Subcutaneous abdominal adipose tissue (tissue), 5 donors: ENCODE results near the gene MIA3.
"Not testable (repeated sequence)": the region's sequence is repeated elsewhere in the genome, so short reads cannot be mapped to it uniquely, and the experiment has no call there.

Experiments used
- H3K27ac ChIP-seq: one replicate; pipeline ENCODE4 v1.7.0; 2013; ENCODE audit warnings: low read depth, mild to moderate bottlenecking, inconsistent platforms, low read length, moderate library complexity
- H3K27me3 ChIP-seq, 5 donors: one replicate each; pipeline ENCODE4 v1.7.0; 2013; ENCODE audit warnings: low read length in 5 of 5, inconsistent platforms in 1 of 5; ENCODE audit not compliant: control insufficient read depth in 5 of 5, insufficient read depth in 4 of 5
- H3K36me3 ChIP-seq, 5 donors: one replicate each; pipeline ENCODE4 v1.7.0; 2013; ENCODE audit warnings: low read length in 5 of 5; ENCODE audit not compliant: control insufficient read depth in 5 of 5, insufficient read depth in 5 of 5
- H3K4me1 ChIP-seq, 5 donors: one replicate each; pipeline ENCODE4 v1.7.0; 2013; ENCODE audit warnings: low read length in 5 of 5, mild to moderate bottlenecking in 3 of 5, moderate library complexity in 1 of 5; ENCODE audit not compliant: control insufficient read depth in 5 of 5, insufficient read depth in 5 of 5
- H3K4me3 ChIP-seq, 5 donors: one replicate each; pipeline ENCODE4 v1.7.0; 2013; ENCODE audit warnings: low read length in 5 of 5, low read depth in 1 of 5
- H3K9ac ChIP-seq, 5 donors: one replicate each; pipeline ENCODE4 v1.7.0; 2013; ENCODE audit warnings: low read length in 5 of 5, mild to moderate bottlenecking in 4 of 5, moderate library complexity in 3 of 5
- H3K9me3 ChIP-seq, 5 donors: one replicate each; pipeline ENCODE4 v1.7.0; 2013; ENCODE audit warnings: low read length in 5 of 5; ENCODE audit not compliant: control insufficient read depth in 5 of 5
- donor health status: healthy.
- donor health status: healthy.
- donor health status: healthy.
- donor health status: healthy.
- donor health status: healthy.

The MIA3 gene

DNA sequence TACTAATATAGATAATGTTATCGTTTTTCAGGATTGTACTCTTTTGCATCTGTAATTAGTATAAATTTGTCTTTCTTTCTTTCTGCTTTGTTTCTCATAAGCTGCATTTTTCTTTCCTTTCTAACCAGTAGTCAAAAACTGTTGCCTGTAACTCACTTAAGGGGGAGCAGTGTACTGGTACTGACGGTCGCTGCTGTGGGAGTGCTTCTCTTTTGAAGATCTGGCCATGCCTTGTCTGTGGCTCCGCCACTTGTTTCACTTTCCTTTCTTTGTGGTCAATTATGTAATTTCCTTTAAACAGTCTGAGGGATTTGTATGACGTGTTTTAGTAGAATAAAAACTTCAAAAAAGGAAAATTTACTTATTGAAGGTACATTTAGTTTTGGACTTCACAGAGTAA is 37.0 kb downstream of the MIA3 start:
- H3K27me3 ChIP-seq, result no peaks in the 10 kb centered on the region
- H3K36me3 ChIP-seq, result peaks cover 78 to 90% (median 87%) of the 10 kb centered on the region in 5 donors

DNA sequence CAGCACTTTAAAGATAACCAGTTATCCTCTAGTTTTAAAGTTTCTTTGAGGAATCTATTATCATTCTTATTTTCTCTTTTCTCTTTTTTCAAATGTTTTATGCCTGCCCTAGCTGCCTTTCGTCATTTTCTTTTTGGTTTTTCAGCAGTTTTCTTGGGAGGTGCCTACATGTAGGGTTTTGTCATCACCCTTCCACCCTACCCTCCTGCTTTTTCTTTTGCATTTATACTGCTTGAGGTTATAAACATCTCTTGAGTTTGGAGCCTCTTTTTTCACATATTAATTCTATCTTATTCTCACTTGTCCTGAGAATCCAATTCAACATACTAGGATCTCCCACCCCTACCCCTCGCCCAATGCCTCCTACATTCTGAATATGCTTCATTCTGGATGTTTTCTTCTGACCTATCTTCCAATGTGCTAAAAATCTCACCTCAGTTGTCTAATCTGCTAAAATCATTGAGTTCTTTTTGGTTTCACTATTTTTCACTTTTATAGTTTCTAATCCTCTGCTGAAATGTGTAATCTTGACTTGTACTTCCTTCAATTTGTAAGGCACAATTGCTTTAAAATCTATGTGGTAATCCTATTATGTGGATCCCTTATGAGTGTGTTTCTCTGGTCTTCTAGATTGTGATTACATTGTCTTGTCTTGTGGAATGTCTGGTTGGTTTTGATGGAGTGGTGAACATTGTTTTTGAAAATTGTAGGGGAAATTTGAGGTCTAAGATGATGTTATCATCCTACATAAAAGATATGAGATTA is 38.7 kb downstream of the MIA3 start:
- Histone ChIP-seq H3K27ac (no peak overlapping the region), H3K9me3 (no peaks in the 10 kb centered on the region), H3K27me3 (no peaks in the 10 kb centered on the region), H3K4me3 (no peak overlapping the region), H3K36me3 (peaks cover 82 to 90% (median 88%) of the 10 kb centered on the region in 5 donors), H3K4me1 (peaks cover 0 to 7% (median 4%) of the 10 kb centered on the region in 5 donors), H3K9ac (no peak overlapping the region)

More for the DNA sequence above, 37.0 kb downstream of the MIA3 start:
- Histone ChIP-seq H3K4me3 (no peak overlapping the region), H3K9me3 (no peaks in the 10 kb centered on the region), H3K4me1 (peaks cover 0 to 7% (median 4%) of the 10 kb centered on the region in 5 donors), H3K9ac (peak overlapping the region in 2 of 5 donors; percentile 11 to 46), H3K27ac (peak overlapping the region; percentile 25)

DNA sequence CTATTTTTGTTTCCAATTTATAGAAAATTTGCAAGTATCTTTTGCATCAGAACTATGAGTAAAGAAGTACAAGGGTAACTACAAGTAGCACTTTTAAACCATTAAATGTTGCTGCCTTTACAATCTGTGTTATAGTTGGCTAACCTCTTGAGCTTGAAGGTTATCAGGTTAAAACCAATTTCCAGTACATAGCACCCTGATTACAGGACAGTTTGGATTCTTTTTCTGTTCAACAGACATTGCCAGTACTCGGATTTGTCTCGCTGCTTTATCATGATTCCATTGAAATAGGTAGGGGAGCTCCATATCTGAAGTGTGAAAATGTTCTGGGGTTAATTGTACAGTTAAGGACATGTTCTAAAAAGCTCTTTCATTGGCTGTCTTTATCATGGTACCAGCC is 40.0 kb downstream of the MIA3 start:
- Histone ChIP-seq H3K27me3 (no peaks in the 10 kb centered on the region), H3K4me1 (peaks cover 0 to 7% (median 4%) of the 10 kb centered on the region in 5 donors), H3K9ac (peak overlapping the region in 1 of 5 donors; percentile 19), H3K4me3 (no peak overlapping the region), H3K36me3 (peaks cover 82 to 90% (median 88%) of the 10 kb centered on the region in 5 donors), H3K9me3 (no peaks in the 10 kb centered on the region), H3K27ac (no peak overlapping the region)

DNA sequence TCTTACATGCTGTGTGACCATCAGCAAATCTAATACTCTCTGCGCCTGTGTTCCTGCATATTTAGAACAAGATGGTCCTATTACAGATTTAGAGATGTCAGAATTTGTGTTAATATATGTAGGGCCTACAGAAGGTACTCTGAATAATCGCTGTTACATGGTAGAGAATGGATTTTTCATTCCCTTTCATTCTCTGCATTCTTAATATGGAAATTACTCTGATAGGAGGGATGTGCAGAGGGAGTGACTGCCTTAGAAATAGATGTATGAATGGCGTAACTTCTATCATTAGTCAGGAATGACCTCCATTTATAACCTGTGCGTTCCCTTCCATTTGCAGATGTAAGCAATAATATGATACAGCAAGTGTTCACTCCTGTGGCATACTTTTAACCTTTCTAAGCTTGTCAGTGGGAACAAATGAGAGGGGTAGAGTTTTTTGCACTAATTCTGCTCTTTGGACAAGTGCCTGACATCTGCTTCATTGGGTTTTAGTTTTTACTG is 45.6 kb downstream of the MIA3 start:
- peaks cover 71 to 91% (median 78%) of the 10 kb centered on the region in 5 donors for H3K36me3 ChIP-seq
- H3K27ac ChIP-seq, result no peak overlapping the region
- H3K4me3 ChIP-seq, result no peak overlapping the region
- no peaks in the 10 kb centered on the region for H3K9me3 ChIP-seq
- no peak overlapping the region for H3K9ac ChIP-seq
- H3K27me3 ChIP-seq, result no peaks in the 10 kb centered on the region
- no peaks in the 10 kb centered on the region for H3K4me1 ChIP-seq

DNA sequence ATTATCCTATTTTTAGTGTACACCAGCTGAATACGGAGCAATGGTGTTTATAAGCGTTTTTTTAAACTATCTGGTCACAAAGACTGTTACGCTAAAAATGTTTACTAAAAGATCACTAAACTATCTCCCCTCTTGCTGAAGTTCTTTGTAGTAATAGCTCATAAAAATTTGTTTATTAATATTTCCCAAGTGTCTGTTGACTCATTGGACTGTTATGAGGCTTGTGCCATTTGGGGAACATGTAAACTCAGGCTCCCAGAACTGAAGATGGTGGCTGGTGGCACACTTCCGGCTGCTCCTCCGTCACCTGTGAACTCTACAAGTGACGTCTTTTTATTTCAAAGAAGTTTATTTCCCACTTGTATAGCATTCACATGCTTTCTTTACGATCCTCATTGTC is 48.1 kb downstream of the MIA3 start:
- H3K9me3 ChIP-seq, result no peaks in the 10 kb centered on the region
- H3K27me3 ChIP-seq, result no peaks in the 10 kb centered on the region
- H3K9ac ChIP-seq, result no peak overlapping the region
- no peak overlapping the region for H3K27ac ChIP-seq
- no peak overlapping the region for H3K4me3 ChIP-seq
- H3K36me3 ChIP-seq, result peaks cover 57 to 77% (median 70%) of the 10 kb centered on the region in 5 donors
- H3K4me1 ChIP-seq, result no peaks in the 10 kb centered on the region

DNA sequence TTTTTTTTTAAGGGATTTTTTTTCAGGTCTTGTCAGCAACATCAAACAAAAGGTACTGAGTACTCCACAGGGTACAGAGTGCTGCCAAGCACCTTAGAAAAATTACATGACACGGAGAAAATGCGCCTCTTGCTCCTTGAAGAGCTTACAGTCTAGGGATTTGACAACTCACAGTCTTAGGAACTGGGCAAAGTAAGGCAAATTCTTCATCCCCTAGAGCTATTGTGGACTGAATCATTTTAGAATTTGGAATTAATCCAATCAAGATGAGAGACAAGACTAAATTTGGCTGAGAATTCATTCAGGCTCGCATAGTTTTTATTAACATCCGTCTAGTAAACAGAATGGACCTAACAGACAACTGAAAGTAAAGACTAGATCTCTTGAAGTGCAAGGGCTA is 50.3 kb downstream of the MIA3 start:
- not testable (repeated sequence) for H3K4me3 ChIP-seq, H3K27ac ChIP-seq, H3K9ac ChIP-seq, H3K4me1 ChIP-seq, H3K27me3 ChIP-seq, H3K9me3 ChIP-seq
- peaks cover 50 to 74% (median 67%) of the 10 kb centered on the region in 5 donors for H3K36me3 ChIP-seq

DNA sequence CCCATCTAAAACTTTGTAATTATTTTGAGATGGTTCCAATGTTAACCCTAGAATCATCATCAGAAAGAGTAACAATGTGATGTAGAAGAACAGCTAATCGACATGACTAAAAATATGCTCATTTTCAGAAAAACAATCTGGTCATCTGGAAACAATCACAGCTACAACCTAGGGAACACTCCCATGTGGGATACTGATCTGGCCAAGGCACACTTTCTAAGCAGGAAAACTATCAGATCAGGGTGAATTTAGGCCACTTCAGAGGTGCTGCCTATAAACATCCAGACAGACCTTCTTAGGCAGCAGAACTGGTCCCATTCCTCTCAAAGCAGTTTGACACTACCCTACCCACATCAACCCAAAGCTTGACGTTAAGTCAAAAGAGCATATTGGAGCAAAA is 51.2 kb downstream of the MIA3 start:
- H3K27ac ChIP-seq, H3K9ac ChIP-seq, H3K9me3 ChIP-seq, H3K27me3 ChIP-seq, H3K4me1 ChIP-seq, H3K4me3 ChIP-seq: not testable (repeated sequence)
- H3K36me3 ChIP-seq, result peaks cover 42 to 68% (median 61%) of the 10 kb centered on the region in 5 donors

DNA sequence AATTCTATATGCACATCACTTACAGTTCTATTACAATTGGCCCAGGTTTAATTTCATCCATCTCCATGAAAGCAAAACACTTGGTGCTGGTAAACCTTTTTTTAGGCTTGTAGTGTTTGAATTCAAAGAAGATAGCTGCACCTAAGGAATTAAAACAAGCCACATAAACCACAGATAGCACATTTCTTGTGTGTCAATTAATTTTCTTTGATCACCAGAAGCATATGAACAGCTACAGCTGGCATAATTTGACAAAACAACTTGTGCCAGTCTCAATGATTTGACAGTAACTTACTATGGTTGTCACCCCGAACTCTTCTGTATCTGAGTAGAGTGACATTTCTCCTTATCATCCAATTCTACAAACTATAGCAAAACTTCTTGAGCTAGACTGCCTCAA is 52.2 kb downstream of the MIA3 start:
- Histone ChIP-seq H3K36me3 (peaks cover 46 to 67% (median 58%) of the 10 kb centered on the region in 5 donors), H3K4me1 (no peaks in the 10 kb centered on the region), H3K9ac (no peak overlapping the region), H3K27me3 (no peaks in the 10 kb centered on the region), H3K4me3 (no peak overlapping the region), H3K9me3 (no peaks in the 10 kb centered on the region), H3K27ac (no peak overlapping the region)

DNA sequence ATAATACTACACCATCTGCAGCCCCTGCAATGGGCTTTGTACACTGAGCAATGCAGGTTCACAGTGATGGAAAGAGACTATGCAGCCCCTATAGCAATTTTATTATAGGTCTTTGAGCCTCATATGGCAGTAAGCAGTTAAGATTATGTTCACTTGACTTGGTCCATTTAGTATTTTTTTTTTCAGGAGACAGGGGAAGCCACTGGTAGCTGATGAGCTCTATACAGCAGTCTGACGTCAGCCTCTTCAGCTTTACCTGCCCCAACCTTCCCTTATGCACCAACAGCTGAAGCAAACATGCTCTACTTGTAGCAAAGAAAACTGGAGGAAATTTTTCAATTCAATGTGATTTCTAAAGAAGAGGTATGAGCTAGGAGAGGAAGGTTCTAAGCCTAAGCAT is 62.2 kb downstream of the MIA3 start:
- H3K4me1 ChIP-seq, result no peaks in the 10 kb centered on the region
- H3K27me3 ChIP-seq, result no peaks in the 10 kb centered on the region
- H3K4me3 ChIP-seq, result no peak overlapping the region
- H3K9me3 ChIP-seq, result no peaks in the 10 kb centered on the region
- no peak overlapping the region for H3K27ac ChIP-seq
- H3K9ac ChIP-seq, result no peak overlapping the region
- H3K36me3 ChIP-seq, result peaks cover 33 to 45% (median 40%) of the 10 kb centered on the region in 5 donors

DNA sequence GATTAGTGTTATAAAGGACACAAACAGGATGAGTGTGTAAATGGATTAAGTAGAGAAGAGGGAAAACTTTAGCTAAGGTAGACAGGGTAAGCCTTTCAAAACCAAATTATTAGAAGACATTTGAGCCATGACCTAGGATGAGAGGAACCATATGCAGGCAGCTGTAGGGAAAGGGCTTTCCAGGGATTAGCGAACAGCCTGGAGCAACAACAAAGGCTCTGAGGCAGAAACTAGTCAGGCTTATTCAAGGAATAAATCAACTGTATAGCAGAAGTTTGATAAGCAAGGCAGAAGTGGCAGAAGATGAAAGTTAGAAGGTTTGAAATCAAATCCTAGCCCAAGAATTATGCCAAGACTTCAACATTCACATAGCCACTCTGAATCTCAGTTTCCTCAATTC is 73.1 kb downstream of the MIA3 start:
- Histone ChIP-seq H3K27ac (no peak overlapping the region), H3K36me3 (peaks cover 10 to 35% (median 25%) of the 10 kb centered on the region in 5 donors), H3K27me3 (no peaks in the 10 kb centered on the region), H3K9ac (no peak overlapping the region), H3K4me1 (peaks cover 0 to 3% (median 0%) of the 10 kb centered on the region in 5 donors), H3K4me3 (no peak overlapping the region), H3K9me3 (no peaks in the 10 kb centered on the region)
